Activated CD8-positive, alpha-beta memory T cell treated with anti-CD3 and anti-CD28 coated beads for 4 hours (primary cell): ENCODE data around the gene ITPA.

Experiments used
- DNase-seq, 2 donors: peaks; one replicate each; pipeline ENCODE4 v3.0.0-alpha.2; 2020; ENCODE audit warnings: low read depth in 2 of 2

Gene ITPA

GRCh38 chr20:3227936-3228749 is 18.8 kb downstream of the ITPA start:
- DNase-seq, result no peak

GRCh38 chr20:3228750-3229032 is 19.4 kb downstream of the ITPA start:
- no peak for DNase-seq

GRCh38 chr20:3229158-3229557 is 19.9 kb downstream of the ITPA start:
- DNase-seq, result no peak

GRCh38 chr20:3229798-3230197 is 20.5 kb downstream of the ITPA start:
- DNase-seq, result no peak

GRCh38 chr20:3231116-3231515 is 21.8 kb downstream of the ITPA start:
- no peak for DNase-seq

GRCh38 chr20:3231889-3232588 is 22.7 kb downstream of the ITPA start:
- DNase-seq, result no peak

GRCh38 chr20:3233131-3233990 is 24.1 kb downstream of the ITPA start:
- no peak for DNase-seq

GRCh38 chr20:3233991-3234498 is 24.7 kb downstream of the ITPA start:
- no peak for DNase-seq

GRCh38 chr20:3235666-3236324 is 26.5 kb downstream of the ITPA start:
- DNase-seq, result no peak

- no peak for DNase-seq
Observed at GRCh38 chr20:3237011-3237957, 28.0 kb downstream of the ITPA start.

GRCh38 chr20:3237958-3238615 is 28.8 kb downstream of the ITPA start:
- no peak for DNase-seq

GRCh38 chr20:3238616-3239025 is 29.3 kb downstream of the ITPA start:
- DNase-seq, result no peak

- no peak for DNase-seq
Observed at GRCh38 chr20:3239026-3239866, 29.9 kb downstream of the ITPA start, which contains the start of gene SLC4A11. Gene SLC4A11 (minus strand): TSS chr20:3239190. CDS start chr20:3239137, 53 bp downstream.

- no peak for DNase-seq
Observed at GRCh38 chr20:3239867-3240775, 30.8 kb downstream of the ITPA start.

GRCh38 chr20:3240776-3241363 is 31.6 kb downstream of the ITPA start:
- DNase-seq, result no peak

- DNase-seq, result no peak
Observed at GRCh38 chr20:3242172-3242692, 32.9 kb downstream of the ITPA start.

GRCh38 chr20:3243718-3244358 is 34.5 kb downstream of the ITPA start:
- DNase-seq, result no peak
